ENCODE results near the gene TOM1L1.

DNA sequence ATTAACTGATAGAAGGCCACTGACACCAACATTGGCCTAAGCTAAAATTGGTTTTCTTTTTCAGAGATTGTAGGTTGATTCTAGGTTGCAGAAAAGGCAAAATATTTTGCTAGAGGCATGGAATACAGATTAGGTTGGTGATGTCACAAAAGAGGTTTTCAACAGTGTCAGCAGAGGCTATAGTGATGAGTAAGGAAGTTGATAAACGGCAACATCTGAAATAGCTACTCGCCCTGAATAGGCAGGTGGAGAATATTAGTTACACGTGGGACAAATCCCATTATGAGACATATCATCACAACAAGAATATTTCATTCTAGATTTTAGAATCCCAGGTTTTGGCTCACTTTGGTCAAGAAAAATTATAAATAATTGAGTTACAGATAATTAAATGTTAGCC is 1.5 kb upstream of the TOM1L1 start:
- TF ChIP-seq, protein P1, sequence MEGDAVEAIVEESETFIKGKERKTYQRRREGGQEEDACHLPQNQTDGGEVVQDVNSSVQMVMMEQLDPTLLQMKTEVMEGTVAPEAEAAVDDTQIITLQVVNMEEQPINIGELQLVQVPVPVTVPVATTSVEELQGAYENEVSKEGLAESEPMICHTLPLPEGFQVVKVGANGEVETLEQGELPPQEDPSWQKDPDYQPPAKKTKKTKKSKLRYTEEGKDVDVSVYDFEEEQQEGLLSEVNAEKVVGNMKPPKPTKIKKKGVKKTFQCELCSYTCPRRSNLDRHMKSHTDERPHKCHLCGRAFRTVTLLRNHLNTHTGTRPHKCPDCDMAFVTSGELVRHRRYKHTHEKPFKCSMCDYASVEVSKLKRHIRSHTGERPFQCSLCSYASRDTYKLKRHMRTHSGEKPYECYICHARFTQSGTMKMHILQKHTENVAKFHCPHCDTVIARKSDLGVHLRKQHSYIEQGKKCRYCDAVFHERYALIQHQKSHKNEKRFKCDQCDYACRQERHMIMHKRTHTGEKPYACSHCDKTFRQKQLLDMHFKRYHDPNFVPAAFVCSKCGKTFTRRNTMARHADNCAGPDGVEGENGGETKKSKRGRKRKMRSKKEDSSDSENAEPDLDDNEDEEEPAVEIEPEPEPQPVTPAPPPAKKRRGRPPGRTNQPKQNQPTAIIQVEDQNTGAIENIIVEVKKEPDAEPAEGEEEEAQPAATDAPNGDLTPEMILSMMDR (IDR thresholded peaks at IDR 0.05) = no peak
- TF ChIP-seq EZH2 (IDR thresholded peaks at IDR 0.05) (no peak), EZH2phosphoT487 (IDR thresholded peaks at IDR 0.05) (no peak)

Measured in neural progenitor cell (in vitro differentiated cells).